ENCODE data around the gene EXOC2.

Gene EXOC2, protein sequence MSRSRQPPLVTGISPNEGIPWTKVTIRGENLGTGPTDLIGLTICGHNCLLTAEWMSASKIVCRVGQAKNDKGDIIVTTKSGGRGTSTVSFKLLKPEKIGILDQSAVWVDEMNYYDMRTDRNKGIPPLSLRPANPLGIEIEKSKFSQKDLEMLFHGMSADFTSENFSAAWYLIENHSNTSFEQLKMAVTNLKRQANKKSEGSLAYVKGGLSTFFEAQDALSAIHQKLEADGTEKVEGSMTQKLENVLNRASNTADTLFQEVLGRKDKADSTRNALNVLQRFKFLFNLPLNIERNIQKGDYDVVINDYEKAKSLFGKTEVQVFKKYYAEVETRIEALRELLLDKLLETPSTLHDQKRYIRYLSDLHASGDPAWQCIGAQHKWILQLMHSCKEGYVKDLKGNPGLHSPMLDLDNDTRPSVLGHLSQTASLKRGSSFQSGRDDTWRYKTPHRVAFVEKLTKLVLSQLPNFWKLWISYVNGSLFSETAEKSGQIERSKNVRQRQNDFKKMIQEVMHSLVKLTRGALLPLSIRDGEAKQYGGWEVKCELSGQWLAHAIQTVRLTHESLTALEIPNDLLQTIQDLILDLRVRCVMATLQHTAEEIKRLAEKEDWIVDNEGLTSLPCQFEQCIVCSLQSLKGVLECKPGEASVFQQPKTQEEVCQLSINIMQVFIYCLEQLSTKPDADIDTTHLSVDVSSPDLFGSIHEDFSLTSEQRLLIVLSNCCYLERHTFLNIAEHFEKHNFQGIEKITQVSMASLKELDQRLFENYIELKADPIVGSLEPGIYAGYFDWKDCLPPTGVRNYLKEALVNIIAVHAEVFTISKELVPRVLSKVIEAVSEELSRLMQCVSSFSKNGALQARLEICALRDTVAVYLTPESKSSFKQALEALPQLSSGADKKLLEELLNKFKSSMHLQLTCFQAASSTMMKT

DNA sequence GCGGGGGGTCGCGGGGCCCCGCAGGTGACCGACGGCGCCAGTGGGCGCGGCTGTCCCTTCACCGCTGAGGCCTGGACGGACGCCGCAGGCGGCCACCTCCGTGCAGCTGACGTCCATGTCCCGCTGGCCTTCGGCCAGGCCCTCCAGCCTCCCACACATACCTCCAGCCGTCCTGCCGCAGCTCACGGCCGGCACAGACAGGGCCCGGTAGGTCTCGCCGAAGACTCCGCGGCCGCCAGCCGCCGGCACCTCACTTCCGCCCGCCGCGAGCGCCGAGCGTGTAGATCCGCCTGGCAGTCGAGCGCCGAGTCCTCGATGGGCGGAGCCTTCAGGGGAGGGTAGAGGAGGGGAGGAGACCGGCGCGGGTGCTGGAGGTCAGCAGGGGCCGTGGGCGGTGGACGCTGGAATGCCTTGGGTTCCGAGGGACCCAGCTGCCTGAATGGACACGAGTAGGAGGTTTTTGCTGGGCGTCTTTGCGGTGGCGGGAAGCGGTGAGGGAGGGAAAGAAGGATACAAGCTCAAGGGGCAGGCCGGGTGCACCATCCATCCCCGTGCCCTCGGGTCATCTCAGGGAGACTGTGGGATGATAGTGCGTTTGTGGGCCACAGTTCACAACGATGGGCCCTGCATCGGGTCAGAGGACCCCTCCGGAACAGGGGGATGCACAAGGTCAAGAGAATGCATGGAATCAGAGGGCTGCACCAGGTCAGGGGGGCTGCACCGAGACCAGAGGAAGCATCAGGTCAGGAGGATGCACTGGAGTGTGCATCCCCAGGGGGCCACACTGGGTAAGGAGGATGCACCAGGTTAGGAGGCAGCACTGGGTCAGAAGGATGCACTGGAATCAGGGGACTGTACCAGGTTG lies at the start of gene EXOC2:
TSS of gene EXOC2 (minus strand) at position 282 of the 865 bp plus-strand sequence. CDS start 55,321 bp downstream, outside the sequence.
- DNase-seq (ENCODE audit: low spot score), result peak; percentile 94

DNA sequence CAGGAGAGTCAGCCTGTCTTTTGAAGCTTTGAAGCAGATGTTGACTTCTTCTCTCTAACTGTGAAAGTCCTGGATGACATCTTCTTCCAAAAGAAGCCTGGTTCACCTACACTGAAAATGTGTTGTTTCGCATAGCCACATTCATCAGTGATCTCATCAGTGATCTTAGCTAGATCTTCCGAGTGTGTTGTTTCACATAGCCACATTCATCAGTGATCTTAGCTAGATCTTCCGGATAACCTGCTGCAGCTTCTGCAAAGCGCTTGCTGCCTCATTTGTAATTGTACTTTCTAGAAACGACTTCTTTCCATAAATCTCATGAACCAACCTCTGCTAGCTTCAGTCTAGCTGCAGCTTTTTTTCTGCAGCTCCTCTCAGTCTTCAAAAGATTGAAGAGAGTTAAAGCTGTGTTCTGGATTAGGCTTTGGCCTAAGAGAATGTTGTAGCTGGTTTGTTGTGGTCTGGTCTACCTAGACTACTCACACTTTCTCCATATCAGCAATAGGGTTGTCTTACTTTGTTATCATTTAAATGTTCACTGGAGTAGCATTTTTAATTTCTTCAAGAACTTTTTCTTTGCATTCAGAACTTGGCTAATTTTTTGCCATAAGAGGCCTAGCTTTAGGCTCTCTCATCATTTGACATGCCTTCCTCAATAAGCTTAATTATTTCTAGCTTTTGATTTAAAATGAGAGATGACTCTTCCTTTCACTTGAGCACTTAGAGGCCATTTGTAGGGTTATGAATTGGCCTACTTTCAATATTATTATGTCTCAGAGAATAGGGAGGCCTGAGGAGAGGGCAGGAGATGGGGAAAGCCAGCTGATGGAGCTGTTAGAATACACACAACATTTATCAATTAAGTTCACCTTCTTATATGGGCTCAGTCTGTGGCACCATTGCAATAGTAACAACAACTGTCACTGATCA lies 48.7 kb upstream of the EXOC2 start:
- no peak for DNase-seq (ENCODE audit: low spot score)

DNA sequence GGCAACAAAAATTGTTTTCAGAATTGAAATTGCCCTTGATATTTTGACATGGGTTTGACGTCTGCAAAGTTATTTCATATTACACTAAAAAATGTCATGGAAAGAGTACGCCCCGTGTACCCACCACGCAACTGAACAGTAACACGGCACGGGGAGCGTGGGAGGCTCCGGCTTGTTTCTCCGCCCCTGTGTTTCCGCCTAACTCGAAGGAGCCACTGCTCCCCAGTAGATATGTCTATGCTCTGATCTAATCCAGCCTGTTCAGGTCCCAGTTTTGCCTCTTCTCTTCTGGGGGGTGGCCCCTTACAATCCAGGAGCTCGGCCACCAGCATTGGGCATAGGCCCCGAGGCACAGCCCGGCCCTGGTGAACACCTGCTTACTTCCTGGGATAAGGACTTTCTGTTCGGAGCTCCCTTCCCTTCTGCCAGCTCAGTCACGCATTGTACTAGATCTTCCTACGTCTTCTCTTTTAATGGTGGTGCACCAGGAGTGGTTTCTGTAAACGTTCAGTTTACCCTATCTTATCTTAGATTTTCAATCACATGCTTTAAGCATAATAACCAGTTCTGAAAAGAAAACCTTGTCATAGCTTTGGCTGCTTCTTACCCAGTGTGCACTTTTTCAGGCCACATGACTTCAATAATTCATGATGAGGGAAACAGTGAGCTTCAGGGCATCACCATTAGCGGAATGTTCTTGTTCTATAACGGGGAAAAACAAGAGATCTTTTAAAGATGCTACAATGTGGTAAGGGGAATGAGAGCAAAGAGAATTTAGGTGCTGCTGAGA lies 43.9 kb upstream of the EXOC2 start:
- DNase-seq (ENCODE audit: low spot score), result no peak

DNA sequence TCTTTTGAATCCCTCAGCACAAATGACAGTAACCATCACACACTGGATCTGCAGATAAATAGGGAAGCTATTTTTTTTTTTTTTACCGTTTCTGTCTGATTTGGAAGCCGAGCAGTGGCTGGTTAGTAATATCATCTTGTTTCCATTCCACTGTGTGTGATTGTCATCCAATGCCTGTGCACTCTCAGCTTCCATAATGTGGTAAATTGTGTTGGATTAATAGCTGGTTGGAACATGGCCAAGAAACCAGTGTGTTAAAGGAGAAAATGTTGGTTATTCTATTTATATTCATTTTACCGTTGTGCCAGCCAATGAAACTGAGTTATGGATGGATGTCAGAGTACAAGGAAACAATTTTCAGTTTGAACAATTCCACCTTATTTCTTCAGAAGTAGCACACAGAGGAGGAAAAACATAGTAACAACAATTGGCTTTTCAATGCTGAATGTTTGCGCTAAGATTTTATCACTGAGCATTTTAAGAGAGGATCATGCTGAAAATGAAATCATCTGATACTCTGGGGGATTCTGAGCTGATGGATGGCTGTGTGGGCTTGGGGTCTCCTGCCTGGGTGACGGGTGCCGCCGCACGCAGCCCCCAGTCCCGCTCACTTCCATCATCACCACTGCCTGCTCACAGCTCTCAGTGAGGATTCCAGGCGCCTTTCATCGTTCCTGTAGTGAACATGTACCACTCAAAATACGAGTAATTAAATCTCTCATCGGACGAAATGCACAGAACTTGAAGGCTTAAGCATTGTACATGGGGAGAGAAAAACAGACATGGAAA lies 40.7 kb upstream of the EXOC2 start:
- DNase-seq (ENCODE audit: low spot score), result no peak

DNA sequence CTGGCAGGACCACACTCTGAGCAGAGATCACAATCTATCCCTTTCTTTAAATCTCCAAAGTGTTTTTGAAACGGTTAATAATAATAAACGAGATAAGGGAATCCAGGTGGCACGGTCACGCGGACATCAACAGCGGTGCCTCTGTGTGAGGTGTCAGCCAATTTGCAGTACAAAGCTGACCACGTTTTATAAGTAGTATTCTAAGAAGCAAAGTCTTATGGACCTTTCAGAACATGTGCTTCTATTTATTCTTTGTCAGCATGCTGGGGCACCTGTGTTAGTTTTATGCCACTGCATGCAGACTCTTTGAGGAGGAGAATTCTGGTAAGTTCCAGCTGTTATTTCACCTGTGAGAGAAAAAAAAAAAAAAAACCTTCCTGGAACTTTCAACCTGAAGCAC lies 39.0 kb upstream of the EXOC2 start:
- no peak for DNase-seq (ENCODE audit: low spot score)

DNA sequence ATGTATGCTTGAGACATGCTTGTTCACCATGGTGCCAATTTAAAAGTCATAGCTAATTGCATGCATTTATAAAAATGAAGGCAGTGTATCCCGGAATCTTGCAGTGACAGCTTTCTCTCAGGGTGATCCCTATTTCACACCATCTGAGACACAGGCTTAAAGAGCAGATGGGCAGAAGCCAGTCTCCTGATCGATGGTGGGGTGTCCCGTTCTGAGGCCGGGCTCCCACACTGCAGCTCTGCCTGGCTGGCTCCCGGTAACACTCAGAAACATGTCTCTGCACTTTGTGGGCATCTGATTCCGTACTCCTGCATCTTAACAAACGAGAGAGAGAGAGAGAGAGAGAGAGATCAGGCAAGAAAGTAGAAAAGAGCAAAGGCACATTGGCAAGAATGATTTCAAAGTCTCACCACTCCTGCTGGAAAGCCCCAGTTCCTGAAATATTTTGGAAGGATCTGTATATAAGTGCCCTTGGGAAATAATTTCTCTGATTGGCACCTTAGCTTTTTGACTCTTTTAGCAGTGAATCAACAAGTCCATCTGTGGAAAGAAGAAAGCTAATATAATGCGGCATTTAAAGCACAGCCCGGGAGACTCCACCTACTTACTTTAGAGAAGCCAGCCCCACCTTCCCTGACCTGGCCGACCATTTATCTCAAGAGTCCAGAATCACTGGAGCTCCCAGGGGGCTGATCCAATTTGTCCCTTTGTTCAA lies 36.8 kb upstream of the EXOC2 start:
- DNase-seq (ENCODE audit: low spot score), result no peak

DNA sequence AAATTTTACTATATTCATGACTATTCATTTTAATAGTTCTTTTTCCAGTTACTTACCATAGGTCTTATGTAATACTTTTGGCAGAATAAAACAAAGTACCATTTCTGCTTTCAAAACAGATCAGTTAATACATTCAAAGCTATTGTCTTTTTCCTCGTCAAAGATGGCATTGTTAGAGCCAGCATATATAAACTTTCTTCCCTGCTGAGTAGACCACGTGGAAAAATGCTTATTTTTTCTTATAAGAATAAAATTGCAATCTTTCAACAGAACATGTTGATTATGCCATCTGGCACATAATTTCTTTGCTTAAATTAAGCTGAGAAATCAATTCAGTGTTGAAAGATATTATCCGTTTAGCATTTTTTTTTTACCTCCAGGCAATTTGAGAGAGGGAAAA lies 34.9 kb upstream of the EXOC2 start:
- DNase-seq (ENCODE audit: low spot score), result no peak

DNA sequence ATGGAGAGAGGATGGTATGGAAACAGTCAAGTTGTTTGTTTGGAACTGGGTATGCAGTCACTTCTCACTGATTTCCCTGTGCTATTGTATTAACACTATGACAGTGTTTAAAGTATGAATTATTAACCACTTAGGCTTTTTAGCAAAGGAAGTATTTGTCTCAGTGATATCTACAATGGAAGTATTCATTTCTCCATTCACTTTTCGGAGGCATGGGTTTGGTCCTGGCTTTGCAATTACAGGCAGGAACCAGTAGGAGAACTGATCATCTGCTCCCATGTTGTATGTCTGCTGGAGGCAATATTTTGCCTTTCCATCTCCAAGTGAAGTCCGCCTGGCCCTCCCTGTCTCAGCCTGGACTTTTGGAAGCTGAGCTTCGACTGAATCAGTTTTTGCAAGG lies 30.6 kb upstream of the EXOC2 start:
- DNase-seq (ENCODE audit: low spot score), result peak; percentile 33

DNA sequence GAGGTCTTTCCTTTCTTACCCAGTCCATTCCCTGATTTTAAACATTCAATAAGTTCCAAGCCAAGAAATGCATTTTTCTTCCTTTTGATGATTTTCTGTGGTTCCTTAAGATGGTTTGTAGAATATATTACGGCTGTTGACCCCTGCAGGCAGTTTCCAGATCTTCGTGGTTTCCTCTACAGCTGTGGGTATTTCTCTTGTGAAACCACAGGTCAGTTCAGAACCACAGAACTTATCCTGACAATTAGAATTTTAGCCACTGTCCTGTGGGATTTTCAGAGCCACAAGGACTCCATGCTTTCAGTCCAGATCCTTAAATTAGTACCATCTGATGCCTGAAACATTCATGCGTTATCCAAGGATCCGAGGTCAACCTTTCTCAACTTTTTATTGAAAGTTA lies 29.7 kb upstream of the EXOC2 start:
- peak; percentile 59 for DNase-seq (ENCODE audit: low spot score)

DNA sequence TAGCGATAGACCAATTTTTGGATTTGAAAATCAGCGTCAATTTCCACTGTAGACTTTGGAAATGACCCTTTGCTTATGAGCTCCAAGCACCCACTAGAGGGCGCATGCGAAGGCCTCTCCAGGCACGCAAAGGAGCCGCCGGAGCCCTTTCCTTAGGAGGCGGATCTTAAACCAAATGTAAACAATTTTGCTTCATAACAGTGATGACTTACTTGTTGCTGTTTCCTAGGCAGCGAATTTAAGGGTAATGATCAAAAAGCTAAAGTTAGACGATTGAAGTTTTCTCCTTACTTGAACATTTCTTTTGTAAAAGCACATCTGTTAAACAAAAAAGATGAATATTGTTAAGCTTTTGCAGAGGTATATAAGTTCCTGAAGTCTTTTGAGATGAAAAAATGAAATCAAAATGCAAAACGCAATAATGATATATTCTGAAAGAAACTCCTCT lies 29.2 kb upstream of the EXOC2 start:
- DNase-seq (ENCODE audit: low spot score), result peak; percentile 89

DNA sequence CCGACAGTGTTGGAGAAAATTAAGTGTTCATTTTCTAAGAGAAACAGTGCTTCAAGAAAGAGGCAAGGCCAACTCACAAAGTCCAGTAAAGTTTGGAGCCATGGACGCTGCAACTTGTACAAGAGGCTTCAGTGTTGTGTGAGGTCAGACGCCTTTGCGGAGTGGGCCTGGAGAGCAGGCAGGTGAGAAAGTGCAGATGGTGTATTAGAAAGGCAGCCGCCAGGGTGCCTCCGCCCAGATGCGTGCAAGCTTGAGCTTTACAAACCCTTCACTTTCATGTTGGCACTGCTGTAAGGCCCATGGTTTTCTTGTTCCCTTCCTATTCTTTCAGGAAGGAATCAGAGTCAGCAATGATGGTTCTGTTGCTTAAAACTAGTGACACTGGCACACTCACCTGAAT lies 25.4 kb upstream of the EXOC2 start:
- DNase-seq (ENCODE audit: low spot score), result no peak

DNA sequence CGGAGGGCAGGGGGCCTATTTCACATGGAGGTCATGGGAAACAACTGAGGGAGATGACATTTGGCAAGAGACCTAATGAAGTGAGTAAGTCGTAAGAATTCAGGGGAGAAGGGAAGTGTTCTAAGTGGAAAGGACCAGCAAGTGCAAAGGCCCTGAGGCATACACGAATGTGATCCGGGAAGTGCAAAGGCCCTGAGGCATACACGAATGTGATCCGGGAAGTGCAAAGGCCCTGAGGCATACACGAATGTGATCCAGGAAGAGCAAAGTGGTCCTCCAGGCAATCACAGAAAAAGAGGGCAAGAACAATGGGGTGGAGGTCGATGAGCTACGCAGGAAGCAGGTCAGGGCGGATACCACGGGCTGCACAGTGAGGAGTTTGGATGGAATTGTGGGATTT lies 24.2 kb upstream of the EXOC2 start:
- no peak for DNase-seq (ENCODE audit: low spot score)

DNA sequence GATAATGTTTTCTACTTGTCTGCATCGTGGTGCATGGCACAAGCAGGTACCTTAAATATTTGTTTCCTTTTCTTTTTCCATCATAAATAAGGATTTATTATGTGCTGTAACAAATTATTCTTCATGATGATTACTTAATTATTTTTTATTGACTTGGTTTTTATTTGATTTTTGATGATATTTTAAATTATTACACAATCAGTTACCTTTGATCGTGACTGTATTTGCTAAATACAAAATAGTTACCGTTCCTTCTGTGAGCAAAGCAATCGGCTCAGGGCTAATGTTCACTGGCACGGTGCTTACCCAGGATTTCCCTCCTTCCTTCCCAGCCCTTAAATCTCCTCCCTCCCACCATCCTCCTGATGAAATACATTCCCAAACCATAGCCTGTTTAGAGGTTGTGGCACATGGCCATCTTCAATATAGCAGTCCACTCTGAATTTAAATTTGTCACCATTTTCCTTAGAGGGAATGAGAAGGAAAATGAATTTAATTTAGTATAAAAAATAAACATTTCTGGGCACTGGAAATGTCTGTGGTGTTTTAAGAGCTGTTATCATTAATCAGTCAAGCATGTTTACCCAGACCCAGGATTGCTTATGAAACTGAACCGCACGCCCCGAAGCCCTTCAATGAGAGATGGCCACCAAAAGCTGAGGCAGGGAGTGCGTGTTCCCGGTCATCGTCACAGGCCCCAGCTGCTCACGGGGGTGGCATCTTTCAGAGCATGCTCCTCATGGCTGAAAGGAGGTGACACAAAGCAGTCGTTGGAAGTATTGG lies 23.0 kb upstream of the EXOC2 start:
- DNase-seq (ENCODE audit: low spot score), result no peak

DNA sequence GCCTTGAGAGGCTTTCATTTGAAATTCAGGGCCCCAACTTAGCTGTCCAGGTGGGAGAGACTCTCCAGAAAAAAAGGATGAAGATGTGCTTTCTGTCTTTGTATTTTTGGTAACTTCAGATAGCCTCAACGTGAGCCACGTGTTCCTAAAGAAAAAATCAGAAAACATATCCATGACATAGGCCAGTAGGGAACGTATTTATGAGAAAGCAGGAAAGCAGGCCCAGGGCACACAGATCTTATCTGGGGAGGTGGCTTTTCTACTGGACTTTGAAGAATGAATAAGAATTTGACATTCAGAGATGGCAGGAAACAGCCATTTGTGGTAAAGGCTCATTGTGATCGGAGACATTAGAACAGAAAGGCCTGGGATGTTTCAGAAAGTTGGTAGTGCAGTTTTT lies 21.2 kb upstream of the EXOC2 start:
- DNase-seq (ENCODE audit: low spot score), result no peak

DNA sequence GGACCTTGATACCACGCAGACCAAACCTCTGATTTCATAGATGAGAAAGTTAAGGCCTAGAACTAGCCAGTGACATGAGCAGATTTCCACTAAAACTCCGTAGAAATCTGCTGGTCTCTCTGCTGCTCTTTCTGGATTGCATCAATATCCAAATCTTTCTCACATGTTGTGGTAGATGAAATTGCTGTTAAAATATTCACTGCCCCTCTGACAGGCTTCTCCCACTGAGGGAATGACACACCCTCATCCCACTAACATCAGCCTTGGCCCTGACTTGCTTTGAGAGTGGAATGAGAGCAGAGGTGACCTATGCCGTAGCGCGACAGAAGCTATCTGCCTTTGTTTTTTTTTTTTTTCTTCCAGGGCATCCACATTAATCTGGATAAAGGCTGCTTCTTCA lies 20.4 kb upstream of the EXOC2 start:
- DNase-seq (ENCODE audit: low spot score), result no peak

DNA sequence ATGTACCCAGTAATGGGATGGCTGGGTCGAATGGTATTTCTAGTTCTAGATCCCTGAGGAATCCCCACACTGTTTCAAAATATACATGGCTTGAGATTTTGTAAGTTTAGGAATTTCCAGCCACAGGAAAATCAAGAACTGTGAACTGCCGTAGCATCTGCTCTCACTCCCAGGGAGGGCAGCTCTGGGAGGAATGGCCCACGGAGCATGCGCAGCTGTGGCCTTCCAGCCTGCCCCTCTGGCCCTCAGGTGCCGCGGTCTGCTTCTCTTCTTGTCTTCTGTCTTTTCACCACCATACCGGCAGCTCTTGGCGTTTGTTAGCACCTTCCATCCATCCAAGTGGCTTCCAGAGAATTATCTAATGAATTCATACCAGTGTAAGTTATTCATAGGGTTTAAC lies 19.9 kb upstream of the EXOC2 start:
- no peak for DNase-seq (ENCODE audit: low spot score)

DNA sequence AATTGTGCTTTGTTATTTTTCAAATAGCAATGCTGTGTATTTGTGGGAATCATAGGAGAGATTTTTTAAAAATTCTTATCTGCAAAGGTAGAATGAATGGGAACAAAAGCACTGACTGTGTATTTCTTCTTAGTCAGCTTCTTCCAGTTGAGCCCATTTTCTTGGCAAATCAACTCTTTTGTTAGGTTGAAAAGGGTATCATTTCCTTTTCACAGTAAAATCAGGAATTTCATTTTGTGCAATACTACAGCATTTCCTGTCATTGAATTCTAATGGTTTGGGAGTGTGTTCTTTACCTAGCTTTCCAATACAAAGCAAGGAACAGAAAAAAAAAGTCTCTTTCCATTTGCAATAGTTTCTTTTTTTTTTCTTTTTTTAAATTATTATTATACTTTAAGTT lies 19.0 kb upstream of the EXOC2 start:
- no peak for DNase-seq (ENCODE audit: low spot score)
